ENCODE measurements around the gene POLG2. TPM values are rescaled to one million over a fixed set of nuclear protein-coding genes. Genes with fewer than 3 reads are reported as not detected.
A peak's percentile ranks its signal among the peaks of the same experiment; 100 is the strongest.
"Not testable (repeated sequence)": the region's sequence is repeated elsewhere in the genome, so short reads cannot be mapped to it uniquely, and the experiment has no call there.

POLG2 gene
- total RNA-seq, 2 experiments from 2014 or later: 34.7 to 35.2 TPM

DNA sequence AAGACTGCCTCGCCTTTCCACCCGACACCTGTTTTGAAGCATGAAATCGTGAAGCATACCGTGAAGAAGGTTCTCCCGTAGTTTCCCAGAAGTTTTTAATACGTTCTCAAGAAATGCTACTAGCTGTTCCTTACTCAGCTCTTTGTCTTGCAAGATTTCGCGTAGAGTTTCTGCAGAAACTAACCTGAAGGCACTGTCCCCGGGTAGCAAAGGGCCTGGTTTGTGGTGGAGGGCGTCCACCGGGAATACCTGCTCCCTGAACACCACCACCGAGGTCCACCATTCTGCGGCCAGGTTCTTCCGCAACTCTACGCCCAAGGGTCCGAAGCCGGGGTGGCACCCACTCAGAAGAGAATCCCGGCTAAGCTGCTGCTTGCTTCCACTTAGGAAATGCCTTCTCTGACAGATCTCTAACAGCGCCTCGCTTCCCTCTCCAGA lies 487 bp downstream of the POLG2 start:
- peaks cover 81% of the 10 kb centered on the region for H3K4me1 Mint-ChIP-seq
- peak overlapping the region; percentile 99 for H3K27ac Mint-ChIP-seq
- POLR2A ChIA-PET: interaction anchor here (1.0 to 10.2 kb wide), 21 partner anchors 8 to 351 kb away, joined by 3 to 387 read pairs (median 5); partner anchors contain the start of genes CEP95, DDX5 and SMURF2
- CTCF ChIA-PET: interaction anchor here (0.8 to 3.7 kb wide), 14 partner anchors 10 to 240 kb away, joined by 3 to 39 read pairs (median 4); partner anchors contain the start of genes CEP95 and DDX5
- no peaks in the 10 kb centered on the region for H3K9me3 Mint-ChIP-seq
- H3K36me3 Mint-ChIP-seq (ENCODE audit: low read depth): peaks cover 68% of the 10 kb centered on the region
- no peak for DNase-seq
- H3K4me3 Mint-ChIP-seq: peak overlapping the region; percentile 99
- no peaks in the 10 kb centered on the region for H3K27me3 Mint-ChIP-seq

DNA sequence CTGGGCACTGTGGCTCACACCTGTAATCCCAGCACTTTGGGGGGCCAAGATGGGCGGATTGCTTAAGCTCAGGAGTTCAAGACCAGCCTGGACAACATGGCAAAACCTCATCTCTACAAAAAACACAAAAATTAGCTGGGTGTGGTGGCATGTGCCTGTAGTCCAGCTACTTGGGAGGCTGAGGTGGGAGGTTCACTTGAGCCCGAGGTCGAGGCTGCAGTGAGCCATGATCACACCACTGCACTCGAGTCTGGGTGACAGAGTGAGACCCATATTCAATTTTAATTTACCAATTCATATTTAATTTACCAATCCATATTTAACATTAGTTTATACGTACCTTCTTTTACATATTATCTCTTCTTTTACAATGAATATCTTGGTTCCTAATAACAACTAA lies 1.6 kb downstream of the POLG2 start:
- Mint-ChIP-seq H3K4me1 (peaks cover 73% of the 10 kb centered on the region), H3K36me3 (ENCODE audit: low read depth) (peaks cover 68% of the 10 kb centered on the region), H3K4me3 (peak overlapping the region; percentile 99)
- ChIA-PET POLR2A (interaction anchor here (1.1 to 10.2 kb wide), 3 partner anchors 10 to 18 kb away, joined by 3 to 387 read pairs (median 7); partner anchors contain the start of genes CEP95 and DDX5), CTCF (interaction anchor here (1.1 to 3.3 kb wide), 5 partner anchors 9 to 76 kb away, joined by 3 to 32 read pairs (median 4); partner anchors contain the start of gene CEP95)
- not testable (repeated sequence) for DNase-seq, H3K9me3 Mint-ChIP-seq, H3K27me3 Mint-ChIP-seq, H3K27ac Mint-ChIP-seq

DNA sequence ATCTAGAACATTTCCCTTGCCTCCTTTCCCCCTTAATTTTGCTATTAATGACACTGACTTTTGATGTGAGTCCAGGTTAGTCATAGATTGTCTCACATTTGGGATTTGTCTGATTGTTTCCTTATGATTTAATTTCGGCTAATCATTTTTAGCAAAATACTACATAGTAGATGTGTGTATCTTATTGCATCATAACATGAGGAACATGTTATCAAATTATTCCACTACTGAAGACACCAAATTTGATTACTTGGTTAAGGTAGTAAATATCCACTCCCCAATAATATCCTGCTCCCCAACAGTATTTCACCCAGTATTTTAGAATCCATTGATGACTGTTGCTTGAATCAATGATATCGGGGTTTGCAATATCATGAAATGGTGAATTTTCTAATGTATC lies 2.7 kb downstream of the POLG2 start:
- H3K4me1 Mint-ChIP-seq: peaks cover 65% of the 10 kb centered on the region
- peak overlapping the region; percentile 37 for H3K27ac Mint-ChIP-seq
- peak overlapping the region; percentile 59 for H3K4me3 Mint-ChIP-seq

DNA sequence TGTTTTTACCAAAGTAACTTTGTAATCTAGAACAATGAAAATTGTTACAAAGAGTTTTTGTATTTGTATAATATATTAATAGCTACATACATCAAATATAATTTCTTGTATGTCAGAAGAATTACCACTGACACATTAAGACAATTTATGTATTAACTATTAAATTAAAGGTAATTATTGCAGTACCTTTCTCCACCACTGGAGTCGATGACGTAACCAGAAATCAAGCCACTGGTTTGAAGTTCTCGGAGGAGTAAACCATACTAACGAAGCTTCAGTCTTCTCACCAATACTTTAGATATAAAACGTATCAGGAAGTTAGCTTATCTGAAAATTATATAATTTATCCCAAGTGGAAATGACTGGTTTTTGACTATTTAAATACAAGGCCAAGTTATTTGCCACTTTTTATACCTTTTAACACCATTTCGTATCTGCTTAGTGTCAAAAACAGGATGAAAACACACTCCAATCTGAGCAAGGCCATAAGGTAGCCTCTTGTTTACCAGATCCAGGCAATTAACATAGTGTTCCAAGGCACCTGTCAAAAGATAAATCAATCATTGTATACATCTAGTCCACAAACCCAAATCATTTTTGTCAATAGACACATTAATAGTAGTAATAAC lies 4.3 kb downstream of the POLG2 start:
- Mint-ChIP-seq H3K36me3 (ENCODE audit: low read depth) (peaks cover 58% of the 10 kb centered on the region), H3K4me3 (no peak overlapping the region), H3K27ac (peak overlapping the region; percentile 16), H3K4me1 (peaks cover 51% of the 10 kb centered on the region), H3K9me3 (no peaks in the 10 kb centered on the region), H3K27me3 (no peaks in the 10 kb centered on the region)
- POLR2A ChIA-PET: interaction anchor here (1.4 to 10.2 kb wide), 3 partner anchors 10 to 73 kb away, joined by 4 to 387 read pairs (median 25); partner anchors contain the start of genes CEP95 and DDX5
- DNase-seq: no peak
- CTCF ChIA-PET: interaction anchor here (0.5 to 5.8 kb wide), 10 partner anchors 13 to 378 kb away, joined by 3 to 341 read pairs (median 5); partner anchors contain the start of genes CEP95 and DDX5

More for the DNA sequence above, 2.7 kb downstream of the POLG2 start:
- H3K36me3 Mint-ChIP-seq (ENCODE audit: low read depth): peaks cover 61% of the 10 kb centered on the region
- POLR2A ChIA-PET: interaction anchor here (1.1 to 10.2 kb wide), 2 partner anchors 11 to 19 kb away, joined by 3 to 387 read pairs; partner anchors contain the start of genes CEP95 and DDX5
- CTCF ChIA-PET: interaction anchor here (0.6 to 1.4 kb wide), 3 partner anchors 13 to 74 kb away, joined by 3 to 5 read pairs (median 3); partner anchors contain the start of gene CEP95
- H3K9me3 Mint-ChIP-seq: no peaks in the 10 kb centered on the region
- no peaks in the 10 kb centered on the region for H3K27me3 Mint-ChIP-seq
- DNase-seq: no peak

DNA sequence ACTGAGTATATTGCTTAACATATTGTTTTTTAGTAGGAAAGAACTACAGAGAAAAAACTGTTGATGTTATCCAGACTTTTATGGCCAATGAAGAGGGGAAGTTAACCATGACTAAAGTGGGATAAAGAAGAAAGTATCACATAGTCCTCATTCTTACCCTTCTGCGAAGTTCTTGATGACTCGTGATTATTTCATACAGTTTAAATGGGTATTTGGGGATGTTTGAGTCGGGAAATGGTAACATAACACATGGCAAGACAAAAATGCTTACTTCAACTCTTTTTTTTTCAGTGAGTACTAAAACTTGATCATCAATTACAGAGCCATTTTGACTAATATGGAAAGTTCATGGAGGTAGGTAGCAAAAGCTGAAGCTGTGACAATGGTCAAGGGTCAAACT lies 4.9 kb downstream of the POLG2 start:
- CTCF ChIA-PET: interaction anchor here (1.2 to 5.8 kb wide), 12 partner anchors 12 to 314 kb away, joined by 3 to 341 read pairs (median 6); partner anchors contain the start of genes CEP95 and DDX5
- Mint-ChIP-seq H3K27me3 (no peaks in the 10 kb centered on the region), H3K36me3 (ENCODE audit: low read depth) (peaks cover 54% of the 10 kb centered on the region), H3K4me3 (no peak overlapping the region), H3K9me3 (no peaks in the 10 kb centered on the region), H3K27ac (no peak overlapping the region), H3K4me1 (peaks cover 45% of the 10 kb centered on the region)
- POLR2A ChIA-PET: interaction anchor here (1.4 to 10.2 kb wide), 3 partner anchors 9 to 72 kb away, joined by 4 to 387 read pairs (median 25); partner anchors contain the start of genes CEP95 and DDX5
- no peak for DNase-seq

DNA sequence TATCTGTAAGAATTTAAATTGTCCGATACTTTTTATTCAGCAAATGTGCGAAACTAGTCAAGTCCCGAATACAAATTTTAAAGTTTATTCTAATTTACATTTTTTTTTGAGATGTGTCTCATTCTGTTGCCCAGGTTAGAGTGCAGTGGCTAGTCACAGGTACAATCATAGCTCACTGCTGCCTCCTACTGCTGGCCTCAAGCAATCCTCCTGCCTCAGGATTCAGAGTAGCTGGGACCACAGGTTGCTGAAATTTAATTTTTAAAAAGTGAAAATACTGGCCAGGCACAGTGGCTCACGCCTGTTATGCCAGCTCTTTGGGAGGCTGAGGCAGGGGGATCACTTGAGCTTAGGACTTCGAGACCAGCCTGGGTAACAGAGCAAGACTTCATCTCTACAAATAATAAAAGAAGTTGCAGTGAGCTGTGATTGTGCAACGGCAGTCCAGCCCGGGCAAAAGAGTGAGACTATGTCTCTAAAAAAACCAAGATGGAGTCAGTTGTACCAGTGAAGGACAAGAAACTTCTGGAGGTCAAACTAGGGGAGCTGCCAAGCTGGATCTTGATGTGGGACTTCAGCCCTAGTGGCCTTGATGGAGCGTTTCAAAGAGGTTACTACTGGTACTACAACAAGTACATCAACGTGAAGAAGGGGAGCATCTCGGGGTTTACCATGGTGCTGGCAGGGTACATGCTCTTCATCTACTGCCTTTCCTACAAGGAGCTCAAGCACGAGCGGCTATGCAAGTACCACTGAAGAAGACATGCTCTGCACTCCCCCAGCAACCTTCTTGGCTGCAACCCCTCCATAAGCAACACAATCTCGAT lies 5.6 kb downstream of the POLG2 start:
- no peaks in the 10 kb centered on the region for H3K27me3 Mint-ChIP-seq

DNA sequence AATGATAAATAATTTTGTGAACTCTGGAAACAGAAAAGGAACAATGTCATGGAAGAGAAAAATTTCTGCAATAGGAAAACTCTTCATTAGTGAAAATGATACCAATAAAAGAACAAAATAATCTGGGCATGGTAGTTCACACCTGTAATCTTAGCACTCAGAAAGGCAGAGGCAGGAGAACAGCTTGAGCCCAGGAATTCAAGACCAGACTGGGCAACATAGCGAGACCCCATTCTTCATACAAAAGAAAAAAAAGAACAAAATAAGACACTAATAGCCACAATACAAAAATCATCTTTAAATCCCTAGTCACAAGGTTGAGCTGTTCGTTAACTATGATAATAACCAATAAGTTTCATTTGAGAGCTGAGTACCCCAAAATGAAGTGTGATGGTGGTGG lies 8.6 kb downstream of the POLG2 start:
- no peaks in the 10 kb centered on the region for H3K27me3 Mint-ChIP-seq
- H3K27ac Mint-ChIP-seq: no peak overlapping the region
- DNase-seq: no peak
- POLR2A ChIA-PET: no interaction called here
- peaks cover 29% of the 10 kb centered on the region for H3K4me1 Mint-ChIP-seq
- H3K36me3 Mint-ChIP-seq (ENCODE audit: low read depth): peaks cover 67% of the 10 kb centered on the region
- CTCF ChIA-PET: interaction anchor here (4.2 to 5.8 kb wide), 3 partner anchors 8 to 69 kb away, joined by 27 to 341 read pairs (median 47); no protein-coding TSS in a partner anchor
- no peak overlapping the region for H3K4me3 Mint-ChIP-seq
- no peaks in the 10 kb centered on the region for H3K9me3 Mint-ChIP-seq

More for the DNA sequence above, 5.6 kb downstream of the POLG2 start:
- CTCF ChIA-PET: interaction anchor here (0.6 to 5.8 kb wide), 27 partner anchors 9 to 245 kb away, joined by 3 to 341 read pairs (median 5); partner anchors contain the start of genes CEP95 and DDX5
- H3K4me1 Mint-ChIP-seq: peaks cover 42% of the 10 kb centered on the region
- DNase-seq: peak; percentile 73
- H3K27ac Mint-ChIP-seq: no peak overlapping the region
- POLR2A ChIA-PET: interaction anchor here (1.1 to 10.2 kb wide), 4 partner anchors 7 to 72 kb away, joined by 4 to 387 read pairs (median 15); partner anchors contain the start of genes CEP95 and DDX5
- H3K36me3 Mint-ChIP-seq (ENCODE audit: low read depth): peaks cover 52% of the 10 kb centered on the region
- no peak overlapping the region for H3K4me3 Mint-ChIP-seq
- H3K9me3 Mint-ChIP-seq: no peaks in the 10 kb centered on the region

DNA sequence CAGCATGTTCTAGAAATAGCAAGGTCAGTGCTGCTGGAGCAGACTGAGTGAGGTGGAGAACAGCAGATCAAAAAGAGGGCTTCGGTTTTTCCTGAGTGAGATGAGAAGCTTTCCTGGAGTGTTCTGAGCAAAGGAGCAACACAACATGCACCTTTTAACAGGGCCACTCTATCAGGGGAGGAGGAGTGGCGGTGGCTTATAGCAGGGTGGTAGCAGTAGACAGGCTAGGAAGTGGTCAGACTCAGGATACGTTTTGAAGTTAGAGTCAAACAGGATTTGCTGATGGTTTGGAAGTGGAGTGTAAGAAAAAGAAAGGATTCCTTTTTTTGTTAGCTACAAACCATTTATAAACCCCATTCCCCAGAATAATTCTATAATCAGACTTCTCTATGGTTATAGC lies 12.5 kb downstream of the POLG2 start:
- H3K27ac Mint-ChIP-seq: no peak overlapping the region
- no peaks in the 10 kb centered on the region for H3K27me3 Mint-ChIP-seq

DNA sequence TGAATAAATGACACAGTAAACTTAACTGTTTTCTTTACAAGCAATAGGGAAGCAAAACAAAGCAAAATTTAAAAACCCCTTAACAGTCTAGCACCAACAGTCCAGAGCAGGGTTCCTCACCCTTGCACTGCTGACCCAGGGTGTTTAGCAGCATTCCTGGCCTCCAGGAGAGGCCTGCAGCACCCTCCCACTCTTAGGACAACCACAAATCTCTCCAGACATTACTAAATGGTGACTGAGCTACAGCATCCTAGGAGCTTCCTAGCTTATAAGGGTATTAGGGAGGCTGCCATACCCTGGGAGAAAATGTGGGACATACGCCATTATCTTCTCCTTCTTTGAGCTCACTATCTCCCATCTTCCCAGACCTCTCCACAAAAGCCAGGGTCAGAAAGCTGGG lies 15.9 kb downstream of the POLG2 start:
- Mint-ChIP-seq H3K27me3 (no peaks in the 10 kb centered on the region), H3K9me3 (no peaks in the 10 kb centered on the region), H3K4me1 (peaks cover 12% of the 10 kb centered on the region), H3K4me3 (no peak overlapping the region), H3K27ac (no peak overlapping the region), H3K36me3 (ENCODE audit: low read depth) (peaks cover 34% of the 10 kb centered on the region)
- POLR2A ChIA-PET: interaction anchor here (1.3 kb wide), 1 partner anchor 24 kb away, joined by 5 read pairs; the partner anchor contains the start of gene DDX5
- CTCF ChIA-PET: interaction anchor here (1.7 to 7.5 kb wide), 3 partner anchors 10 to 62 kb away, joined by 5 to 47 read pairs (median 33); no protein-coding TSS in a partner anchor
- DNase-seq: no peak

More for the DNA sequence above, 12.5 kb downstream of the POLG2 start:
- Mint-ChIP-seq H3K4me1 (peaks cover 12% of the 10 kb centered on the region), H3K36me3 (ENCODE audit: low read depth) (peaks cover 43% of the 10 kb centered on the region), H3K4me3 (no peak overlapping the region), H3K9me3 (no peaks in the 10 kb centered on the region)
- no peak for DNase-seq
- ChIA-PET POLR2A (interaction anchor here (1.4 to 2.1 kb wide), 4 partner anchors 12 to 22 kb away, joined by 4 to 7 read pairs (median 6); partner anchors contain the start of genes CEP95 and POLG2), CTCF (interaction anchor here (0.7 to 3.4 kb wide), 2 partner anchors 64 to 178 kb away, joined by 3 to 30 read pairs; no protein-coding TSS in a partner anchor)

DNA sequence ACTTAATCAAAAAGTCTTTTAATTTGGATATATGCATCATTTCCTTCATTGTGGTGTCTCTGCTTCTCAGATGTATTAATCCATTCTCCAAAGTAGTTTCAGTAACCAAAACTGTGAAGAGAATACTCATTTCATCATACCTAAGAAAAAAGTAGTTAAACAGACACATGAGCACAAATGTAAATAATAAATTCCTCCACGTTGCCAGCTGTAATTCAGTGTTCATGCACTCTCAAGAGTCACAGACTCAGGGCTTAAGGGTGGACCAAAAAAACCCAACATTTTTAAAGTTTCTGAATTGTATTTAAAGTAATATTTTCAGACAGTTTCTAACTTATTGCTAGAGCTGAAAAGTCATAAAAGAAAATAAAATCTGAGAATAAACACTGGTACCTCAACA lies 19.0 kb downstream of the POLG2 start:
- ChIA-PET POLR2A (interaction anchor here (1.4 to 2.9 kb wide), 4 partner anchors 13 to 56 kb away, joined by 4 to 9 read pairs (median 4); partner anchors contain the start of genes CEP95 and DDX5), CTCF (interaction anchor here (6.0 to 7.5 kb wide), 2 partner anchors 13 to 57 kb away, joined by 33 to 47 read pairs; no protein-coding TSS in a partner anchor)
- Mint-ChIP-seq H3K4me3 (no peak overlapping the region), H3K4me1 (no peaks in the 10 kb centered on the region), H3K27me3 (no peaks in the 10 kb centered on the region), H3K9me3 (no peaks in the 10 kb centered on the region), H3K36me3 (ENCODE audit: low read depth) (peaks cover 10% of the 10 kb centered on the region), H3K27ac (no peak overlapping the region)
- DNase-seq: no peak

DNA sequence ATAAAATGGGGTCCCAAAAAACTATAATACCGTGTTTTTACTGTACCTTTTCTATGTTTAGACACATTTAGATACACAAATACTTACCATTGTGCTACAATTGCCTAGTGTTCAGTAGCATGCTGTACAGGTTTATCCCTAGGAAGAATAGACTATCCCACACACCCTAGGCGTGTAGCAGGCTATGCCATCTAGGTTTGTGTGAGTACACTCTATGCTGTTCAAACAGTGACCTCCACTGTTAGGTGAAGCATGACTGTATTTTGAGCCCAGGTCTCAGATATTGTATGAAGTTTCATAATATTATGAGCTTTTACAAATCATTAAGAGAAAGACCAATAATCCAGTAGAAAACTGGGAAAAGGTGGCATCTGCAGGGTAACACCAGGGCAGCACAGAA lies 24.3 kb downstream of the POLG2 start:
- Mint-ChIP-seq H3K4me1 (no peaks in the 10 kb centered on the region), H3K27me3 (peaks cover 1% of the 10 kb centered on the region), H3K27ac (no peak overlapping the region), H3K36me3 (ENCODE audit: low read depth) (peaks cover 6% of the 10 kb centered on the region), H3K9me3 (no peaks in the 10 kb centered on the region), H3K4me3 (no peak overlapping the region)
- POLR2A ChIA-PET: no interaction called here
- DNase-seq: no peak
- CTCF ChIA-PET: no interaction called here

DNA sequence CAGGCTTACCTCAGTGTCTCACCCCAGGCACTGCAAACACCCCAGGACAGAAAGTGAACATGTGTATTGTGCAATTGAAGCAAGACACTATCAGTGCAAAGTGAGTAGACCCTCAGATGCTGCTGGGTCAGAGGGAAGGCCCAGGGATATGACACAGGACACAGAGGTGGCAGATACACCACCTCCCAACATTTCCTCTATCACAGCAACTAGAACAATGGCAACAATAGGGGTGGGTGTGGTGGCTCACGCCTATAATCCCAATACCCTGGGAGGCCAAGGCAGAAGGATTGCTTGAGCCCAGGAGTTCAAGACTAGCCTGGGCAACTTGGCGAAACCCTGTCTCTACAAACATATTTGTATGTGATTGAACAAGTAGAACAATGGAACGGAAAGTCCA lies 25.4 kb downstream of the POLG2 start:
- ChIA-PET POLR2A (no interaction called here), CTCF (no interaction called here)
- Mint-ChIP-seq H3K4me1 (no peaks in the 10 kb centered on the region), H3K4me3 (no peak overlapping the region), H3K27ac (no peak overlapping the region), H3K27me3 (peaks cover 1% of the 10 kb centered on the region), H3K9me3 (no peaks in the 10 kb centered on the region), H3K36me3 (ENCODE audit: low read depth) (no peaks in the 10 kb centered on the region)
- DNase-seq: no peak
